Germinal center (tissue), 1 donor: ENCODE measurements around the gene ETV6.

Experiments
- DNase-seq: peaks from one replicate; pipeline ENCODE4 v3.0.0; 2012; ENCODE audit warnings: mixed read lengths, low spot score

The ETV6 gene

DNA sequence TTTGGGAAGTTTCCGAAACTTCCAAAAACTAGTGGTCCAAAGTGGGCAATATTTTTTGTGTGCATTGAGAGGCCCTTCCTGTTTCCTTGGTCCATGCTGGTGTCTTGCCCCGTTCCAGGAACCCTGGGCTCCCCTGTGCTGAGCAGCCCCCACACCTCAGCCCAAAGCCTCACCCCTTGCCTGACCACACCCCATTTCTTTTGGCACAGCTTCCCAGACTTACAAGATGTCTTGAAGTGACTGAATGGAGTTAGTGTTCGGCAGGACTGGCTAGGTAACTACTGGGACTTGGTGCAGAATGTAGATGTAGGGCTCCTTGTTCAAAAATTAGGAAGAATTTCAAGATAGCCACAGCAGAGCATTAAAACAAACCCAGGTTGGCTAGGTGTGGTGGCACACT lies 68.6 kb downstream of the ETV6 start:
- DNase-seq, result no peak

DNA sequence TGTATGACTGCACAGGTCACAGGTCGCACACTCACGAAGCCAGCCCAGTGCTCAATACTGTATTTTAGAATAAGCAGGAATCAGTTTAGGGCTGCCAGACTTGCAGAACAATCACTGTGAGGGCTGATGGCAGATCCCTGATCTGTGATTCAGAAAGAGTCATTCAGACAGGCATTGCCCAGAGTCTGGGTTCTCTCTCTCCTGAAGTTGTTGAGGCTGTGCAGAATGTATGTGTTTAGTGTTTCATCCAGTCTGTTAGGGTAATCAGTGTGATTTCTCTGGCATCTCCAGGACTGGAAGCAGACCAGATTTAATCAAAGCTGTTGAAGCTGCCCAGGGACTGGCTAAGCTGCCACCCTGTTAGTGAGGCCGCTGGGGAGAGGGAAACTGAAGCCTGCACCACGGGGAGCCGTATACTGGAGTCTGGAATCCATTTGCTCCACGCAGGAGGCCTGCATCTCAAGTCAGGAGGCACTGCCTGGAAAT lies 69.3 kb downstream of the ETV6 start:
- no peak for DNase-seq

DNA sequence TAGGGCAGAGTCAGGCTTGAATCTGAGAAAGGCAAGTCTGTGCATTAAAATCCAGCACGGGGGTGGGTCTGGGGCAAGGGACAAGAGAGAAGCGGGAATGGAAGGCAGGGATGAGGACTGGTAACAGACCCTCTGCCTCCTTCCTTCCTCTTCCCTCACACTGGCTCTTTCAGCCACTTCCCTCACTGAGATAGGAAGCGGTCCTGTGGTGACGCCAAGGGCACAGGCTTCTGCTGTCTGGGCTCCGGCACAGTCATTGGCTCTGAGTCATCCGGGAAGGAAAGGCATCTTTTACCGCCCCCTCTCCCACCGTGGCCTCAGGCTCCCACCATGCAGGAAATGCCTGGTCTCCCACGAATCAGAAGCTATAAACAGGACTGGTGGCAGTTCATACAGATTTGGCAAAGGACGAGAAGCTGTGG lies 70.2 kb downstream of the ETV6 start:
- no peak for DNase-seq

DNA sequence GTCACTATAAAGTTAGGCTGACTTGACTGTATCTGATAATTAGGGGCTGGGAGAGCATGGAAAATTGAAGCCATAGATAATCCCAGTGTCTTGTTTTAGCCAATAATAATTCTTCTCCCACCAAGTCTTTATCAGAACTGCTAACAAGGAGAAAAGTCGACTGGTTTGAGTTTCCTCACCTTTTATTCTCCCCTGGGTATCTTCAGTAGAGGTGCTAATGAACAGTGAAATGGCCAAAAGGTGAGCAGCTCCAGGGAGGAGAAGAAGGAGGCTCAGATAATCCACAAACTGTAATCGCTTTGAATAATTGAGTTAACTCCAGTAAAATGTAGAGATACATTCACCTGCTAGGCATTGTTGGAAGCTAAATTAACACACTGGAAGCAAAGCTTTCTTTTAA lies 72.6 kb downstream of the ETV6 start:
- no peak for DNase-seq

DNA sequence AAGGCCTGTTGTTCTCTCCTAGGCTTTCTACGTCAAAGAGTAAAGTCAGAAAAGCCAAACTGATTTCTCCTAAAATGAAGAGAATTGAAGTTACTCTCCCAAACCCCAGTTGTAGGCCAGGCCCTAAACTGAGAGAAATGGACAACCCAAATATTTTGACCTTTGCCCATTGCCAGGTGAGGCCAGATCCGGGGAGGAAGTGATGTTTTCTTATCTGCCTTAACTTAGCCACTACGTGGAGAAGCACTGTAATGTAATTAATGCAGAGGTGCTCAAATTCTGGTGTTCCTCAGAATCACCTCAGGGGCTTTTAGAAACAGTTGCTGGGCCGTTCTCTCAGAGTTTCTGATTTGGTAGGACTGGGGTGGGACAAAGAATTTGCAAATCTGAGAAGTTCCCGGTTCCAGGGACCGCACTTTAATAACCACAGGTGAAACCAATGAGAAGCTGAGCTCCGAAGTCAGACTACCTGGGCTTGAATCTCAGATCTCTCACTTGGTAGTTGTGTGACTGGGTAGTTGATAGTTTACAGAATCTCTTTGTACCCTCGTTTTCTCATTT lies 73.2 kb downstream of the ETV6 start:
- DNase-seq, result no peak

DNA sequence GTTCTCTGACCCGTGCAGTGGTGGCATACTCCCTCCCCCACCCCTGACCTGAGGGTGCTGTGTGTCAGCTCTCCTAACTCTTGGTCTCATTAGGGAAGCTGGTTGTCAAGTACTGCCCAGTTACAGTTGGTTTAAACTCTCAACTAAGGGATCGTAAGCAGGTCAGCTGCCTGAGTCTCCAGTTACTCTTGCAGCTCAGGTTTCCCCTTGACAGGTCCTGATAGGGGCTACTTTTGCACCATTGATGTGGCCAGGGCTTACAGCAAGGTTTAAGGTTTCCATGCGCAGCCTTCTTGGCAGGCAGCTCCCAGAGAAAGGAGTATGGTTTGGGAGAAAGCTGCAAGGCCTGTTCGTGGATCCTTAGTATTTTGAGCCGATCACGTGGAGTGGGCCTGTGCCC lies 74.5 kb downstream of the ETV6 start:
- no peak for DNase-seq

DNA sequence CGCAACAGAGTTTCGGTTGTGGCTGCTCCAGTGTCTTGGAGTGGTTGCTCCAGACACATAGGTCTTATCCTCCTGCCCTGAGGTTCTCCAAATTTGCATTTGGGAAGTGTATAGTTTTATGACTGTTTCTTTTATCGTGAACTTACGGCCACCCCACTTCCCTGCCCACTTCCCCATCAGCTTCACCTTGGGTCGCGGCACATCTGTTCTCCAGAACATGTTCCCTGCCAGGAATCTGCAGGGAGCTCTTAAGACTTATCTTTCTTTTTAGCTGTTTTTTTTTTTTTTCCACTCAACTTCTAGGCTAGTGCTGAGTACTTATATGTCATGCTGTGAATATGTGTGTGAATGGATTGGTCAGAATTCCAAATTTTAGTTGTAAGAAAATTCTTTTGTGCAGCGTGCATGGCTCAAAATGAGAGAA lies 75.4 kb downstream of the ETV6 start:
- DNase-seq, result no peak

DNA sequence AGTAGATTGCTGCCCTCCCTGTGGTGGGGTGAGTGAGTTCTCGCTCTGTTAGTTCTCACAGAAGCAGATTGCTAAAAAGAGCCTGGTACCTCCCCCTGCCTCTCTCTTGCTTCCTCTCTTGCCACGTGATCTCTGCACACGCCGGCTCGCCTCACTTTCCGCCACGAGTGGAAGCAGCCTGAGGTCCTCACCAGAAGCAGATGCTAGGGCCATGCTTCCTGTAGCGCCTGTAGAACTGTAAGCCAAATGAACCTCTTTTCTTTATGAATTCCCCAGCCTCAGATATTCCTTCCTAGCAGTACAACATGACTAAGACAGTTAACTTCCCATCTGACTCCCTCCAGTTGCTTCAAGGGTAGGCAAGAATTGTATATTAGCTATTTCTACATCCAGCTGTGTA lies 76.2 kb downstream of the ETV6 start:
- DNase-seq, result no peak

DNA sequence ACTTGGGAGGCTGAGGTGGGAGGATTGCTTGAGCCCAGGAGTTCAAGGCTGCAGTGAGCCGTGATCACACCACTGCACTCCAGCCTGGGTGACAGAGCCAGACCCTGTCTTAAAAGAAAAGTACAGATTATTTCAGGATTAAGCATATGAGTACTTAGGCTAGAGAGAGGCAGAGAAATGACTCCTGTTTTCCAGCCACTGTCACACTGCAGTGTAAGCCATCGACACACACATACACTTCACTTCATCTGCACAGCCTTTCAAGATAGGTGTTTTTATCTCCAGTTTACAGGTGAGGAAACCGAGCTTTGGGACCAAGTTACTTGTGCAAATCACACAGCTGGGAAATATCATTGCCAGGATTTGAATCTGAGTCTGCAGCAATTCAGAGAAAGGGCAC lies 77.2 kb downstream of the ETV6 start:
- DNase-seq, result no peak

DNA sequence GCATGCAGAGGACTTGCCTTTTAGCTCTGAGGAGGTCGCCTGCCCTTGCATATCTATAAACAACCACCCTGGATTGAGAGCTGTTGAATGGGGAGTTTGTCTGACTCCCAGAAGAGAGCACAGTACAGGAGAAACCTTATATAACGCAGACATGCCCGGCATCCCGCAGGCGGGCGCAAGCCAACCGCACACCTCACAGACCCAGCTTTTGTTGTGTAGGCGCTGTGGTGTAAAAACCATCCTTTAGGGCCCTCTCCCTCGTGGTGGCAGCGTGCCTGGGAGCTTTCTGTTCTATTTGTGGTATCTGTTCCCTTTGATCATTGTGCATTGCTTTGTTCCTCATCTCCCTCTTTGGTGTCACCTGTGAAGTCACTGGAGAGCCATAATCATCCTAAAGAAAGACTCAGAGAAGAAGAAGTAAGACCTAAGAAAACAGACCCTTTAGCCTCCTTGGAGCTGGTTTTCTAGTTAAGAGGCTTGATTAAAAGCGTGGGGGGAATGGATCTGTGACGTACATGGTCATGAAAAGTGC lies 77.7 kb downstream of the ETV6 start:
- no peak for DNase-seq

DNA sequence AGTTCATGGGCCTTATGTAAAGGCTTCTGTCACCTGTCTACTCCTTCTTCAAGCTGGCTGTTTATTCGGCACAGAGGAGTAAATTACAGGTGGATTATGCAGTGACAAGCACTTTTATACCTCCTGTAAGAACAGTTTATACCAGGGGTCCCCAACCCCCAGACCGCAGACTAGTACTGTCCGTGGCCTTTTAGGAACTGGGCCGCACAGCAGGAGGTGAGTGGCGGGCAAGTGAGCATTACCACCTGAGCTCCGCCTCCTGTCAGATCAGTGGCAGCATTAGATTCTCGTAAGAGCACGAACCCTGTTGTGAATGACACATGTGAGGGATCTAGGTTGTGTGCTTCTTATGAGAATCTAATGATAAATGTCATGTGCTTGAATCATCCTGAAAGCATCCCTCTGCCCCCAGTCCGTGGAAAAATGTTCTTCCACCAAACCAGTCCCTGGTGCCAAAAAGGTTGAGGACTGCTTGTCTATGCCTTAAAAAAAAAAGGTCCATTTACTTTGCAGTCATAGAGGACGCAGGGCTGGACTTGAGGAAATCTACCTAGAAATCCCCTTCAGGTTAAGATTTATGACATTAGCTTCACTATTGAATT lies 78.8 kb downstream of the ETV6 start:
- DNase-seq, result no peak

DNA sequence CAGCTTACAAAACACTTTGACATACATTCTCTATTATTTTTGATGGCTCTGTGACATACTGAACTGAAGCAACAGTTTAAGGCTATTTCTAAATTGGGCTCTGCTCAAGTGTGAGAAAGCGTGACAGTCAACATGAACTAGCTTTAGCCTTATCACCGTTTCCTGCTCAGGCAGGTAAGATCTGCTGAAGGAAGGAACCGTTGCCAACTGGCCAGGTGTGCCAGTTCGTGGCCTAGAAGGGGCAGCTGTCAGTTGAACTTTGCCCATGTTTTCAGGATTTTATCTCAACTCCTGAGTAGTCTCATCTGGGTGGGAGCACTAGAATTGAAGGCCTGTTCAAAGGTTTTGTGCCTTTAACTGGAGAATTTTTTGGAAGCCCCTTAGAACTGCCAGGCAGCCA lies 79.5 kb downstream of the ETV6 start:
- DNase-seq, result peak; percentile 27

DNA sequence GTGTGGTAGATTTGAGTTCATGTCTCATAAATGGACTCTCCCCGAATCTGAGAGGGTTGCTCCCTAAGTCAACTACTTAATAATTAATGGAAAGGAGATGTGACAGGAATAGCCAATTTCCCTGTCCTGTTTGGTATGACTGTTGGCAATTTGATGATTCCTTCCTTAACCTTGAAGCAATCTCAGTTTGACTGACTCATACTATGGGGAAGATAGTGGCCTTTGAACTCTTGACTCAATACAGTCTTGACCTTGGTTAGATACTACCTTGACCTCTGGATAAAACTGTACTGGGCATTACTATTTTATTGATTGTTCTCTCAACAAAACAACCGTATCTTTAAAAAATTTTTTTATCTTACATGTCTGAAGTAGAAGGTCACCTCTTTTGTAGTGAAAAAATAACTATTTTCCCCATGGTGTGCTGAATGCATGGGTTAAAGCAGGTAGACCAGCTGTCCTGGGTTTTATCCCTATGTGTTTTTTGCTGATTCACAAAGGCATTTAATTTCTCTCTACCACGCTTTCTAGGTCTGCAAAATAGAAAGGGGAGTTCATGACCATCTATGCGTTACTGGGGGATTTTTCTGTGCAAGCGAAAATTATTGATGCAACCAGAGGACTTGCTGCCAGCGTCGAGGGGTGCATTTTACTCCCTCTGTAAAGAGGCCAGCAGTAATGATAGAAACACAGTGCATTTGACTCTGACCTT lies 80.1 kb downstream of the ETV6 start:
- no peak for DNase-seq

DNA sequence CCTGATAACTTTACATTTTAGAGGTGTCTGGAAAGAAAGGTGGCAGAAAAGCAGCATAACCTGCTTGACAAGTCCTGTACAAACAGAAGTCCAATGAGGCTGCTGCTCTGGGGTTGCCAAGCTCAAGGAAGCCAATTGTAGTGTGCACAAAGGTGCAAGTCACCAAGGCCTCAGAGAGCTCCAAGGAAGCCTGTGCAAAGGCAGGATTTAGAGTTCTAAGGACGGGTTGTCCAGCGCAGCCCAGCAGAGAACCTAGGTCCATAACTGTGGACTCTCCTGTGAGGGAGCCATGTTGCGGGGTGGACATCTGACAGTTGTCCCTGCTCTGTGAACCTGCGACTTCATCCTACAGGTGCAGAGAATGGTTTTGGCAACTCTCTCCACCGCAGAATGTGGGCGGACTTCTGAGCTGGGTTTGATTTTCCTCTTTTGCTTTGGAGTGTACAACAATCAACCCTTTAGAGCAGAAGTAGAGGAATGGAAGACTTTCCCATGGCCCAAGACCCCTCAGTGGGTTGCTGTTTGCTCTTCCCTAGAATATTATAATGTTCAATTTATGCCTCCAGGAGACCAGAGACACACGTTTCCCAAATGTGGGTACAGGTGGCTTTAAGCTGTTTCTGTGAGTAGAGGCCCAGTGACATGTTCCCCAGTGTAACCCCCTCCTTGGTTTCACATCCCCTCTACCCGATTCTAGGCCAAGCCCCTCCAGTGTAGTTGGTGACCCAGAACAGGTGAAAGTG lies 81.0 kb downstream of the ETV6 start:
- peak; percentile 63 for DNase-seq

DNA sequence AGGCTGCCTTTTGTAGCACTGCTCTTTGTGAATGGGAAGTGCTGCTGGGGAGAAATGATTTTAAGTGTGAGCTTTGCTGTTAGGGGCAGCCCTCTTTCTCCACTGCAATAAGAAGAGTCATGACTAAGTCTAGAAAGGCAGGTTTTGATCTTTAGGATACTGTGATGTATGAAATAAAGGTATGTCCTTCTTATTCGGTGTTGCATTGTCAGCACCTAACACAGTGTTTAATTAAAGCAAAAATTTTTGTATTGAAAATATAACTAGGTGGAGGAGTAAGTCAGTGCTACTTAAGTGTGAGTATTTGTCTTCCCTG lies 81.5 kb downstream of the ETV6 start:
- no peak for DNase-seq

DNA sequence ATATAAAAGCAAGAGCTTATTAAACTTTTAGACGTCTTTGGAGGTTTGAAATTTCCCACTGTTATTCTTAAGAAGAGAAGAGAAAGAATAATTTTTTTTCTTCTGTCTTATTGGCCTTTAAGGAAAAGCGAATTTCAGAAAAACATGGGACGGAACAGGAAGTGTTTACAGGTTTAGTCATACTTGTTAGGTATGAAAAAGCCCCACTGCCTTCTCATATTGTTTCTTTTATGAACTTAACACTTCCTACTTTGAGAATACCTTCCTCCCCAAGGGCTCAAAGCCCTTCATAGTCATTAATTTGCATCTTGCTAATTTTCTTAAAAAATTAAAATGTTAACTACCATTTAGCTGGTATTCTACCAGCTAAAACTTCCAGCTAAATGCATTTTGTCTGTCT lies 82.0 kb downstream of the ETV6 start:
- DNase-seq, result peak; percentile 46

DNA sequence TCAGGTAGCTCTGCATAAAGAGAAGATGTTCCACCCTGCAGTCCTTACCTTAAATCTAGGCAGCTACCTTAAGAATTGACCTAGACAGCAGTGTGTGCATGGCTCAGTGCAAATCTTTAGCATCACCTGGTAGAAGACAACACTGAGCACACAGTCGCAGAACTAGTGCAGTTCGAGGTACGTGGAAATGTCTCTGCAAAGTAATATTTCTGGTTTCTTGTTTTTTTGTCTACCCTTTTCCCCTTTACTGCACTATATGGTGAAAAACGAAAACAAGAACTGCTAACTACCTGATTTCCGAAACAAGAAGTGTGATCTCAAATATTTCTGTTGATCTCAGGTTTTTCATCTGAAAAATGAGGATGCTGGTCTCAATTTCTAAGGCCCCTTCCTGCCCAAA lies 82.5 kb downstream of the ETV6 start:
- DNase-seq, result peak; percentile 26

DNA sequence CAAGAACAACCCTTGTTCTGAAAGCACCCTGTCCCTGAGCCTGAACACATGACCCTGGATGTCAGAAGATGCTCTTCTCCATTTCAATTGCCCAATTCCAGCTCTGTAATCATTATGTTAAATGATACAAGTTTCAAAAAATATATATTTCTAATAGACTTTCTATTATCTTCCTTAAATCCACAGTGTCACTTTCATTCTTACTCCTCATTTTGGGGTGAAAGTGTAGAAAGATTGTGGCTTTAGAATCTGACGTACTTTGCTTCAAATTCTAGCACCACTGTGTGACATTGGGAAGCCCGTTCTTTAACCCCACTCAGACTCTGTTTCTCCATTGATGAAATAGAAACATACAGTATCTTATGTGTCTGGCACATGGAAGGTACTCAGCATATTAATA lies 83.2 kb downstream of the ETV6 start:
- no peak for DNase-seq

DNA sequence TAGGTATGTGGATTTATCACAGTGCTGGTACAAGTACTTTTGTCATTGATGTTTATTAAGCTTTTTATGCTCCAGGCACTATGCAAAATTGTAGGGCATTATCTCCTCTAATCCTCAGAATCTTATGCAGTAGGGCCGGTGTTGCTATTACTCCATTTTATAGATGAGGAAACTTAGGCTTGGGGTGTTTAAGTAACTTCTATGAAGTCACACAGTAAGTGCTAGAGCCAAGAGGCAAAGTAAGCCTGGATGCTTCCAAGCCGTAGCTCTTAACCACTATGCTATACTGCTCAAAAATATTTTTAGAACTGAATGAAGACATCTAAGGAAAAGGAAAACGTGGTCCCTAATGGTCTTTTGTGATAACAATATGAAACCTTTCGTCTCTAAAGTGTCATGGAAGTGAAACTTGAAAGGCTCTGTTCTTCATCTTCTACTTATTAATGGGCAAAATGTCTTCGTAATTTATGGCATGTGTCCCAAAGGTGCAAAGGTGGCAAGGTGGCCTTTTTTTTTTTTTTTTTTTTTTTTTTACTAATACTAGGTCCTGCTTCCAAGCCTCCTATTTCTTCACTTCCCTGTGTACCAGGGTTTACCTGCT lies 85.2 kb downstream of the ETV6 start:
- no peak for DNase-seq

DNA sequence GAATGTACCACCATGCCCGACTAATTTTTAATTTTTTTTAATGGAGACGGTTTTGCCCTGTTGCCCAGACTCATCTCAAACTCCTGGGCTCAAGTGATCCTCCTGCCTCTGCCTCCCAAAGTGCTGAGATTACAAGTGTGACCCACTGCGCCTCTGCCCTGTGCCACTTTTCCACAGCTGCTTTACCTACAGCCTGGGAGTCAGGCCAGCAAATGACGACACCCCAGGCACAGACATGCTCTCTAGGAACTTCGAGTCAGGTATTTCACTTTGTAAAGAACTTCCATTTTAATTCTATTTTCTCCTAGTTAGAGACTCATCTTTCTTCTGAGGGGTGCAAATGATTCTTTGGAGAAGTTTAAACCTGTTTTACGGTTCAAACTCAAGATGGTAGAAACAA lies 89.0 kb downstream of the ETV6 start:
- no peak for DNase-seq

DNA sequence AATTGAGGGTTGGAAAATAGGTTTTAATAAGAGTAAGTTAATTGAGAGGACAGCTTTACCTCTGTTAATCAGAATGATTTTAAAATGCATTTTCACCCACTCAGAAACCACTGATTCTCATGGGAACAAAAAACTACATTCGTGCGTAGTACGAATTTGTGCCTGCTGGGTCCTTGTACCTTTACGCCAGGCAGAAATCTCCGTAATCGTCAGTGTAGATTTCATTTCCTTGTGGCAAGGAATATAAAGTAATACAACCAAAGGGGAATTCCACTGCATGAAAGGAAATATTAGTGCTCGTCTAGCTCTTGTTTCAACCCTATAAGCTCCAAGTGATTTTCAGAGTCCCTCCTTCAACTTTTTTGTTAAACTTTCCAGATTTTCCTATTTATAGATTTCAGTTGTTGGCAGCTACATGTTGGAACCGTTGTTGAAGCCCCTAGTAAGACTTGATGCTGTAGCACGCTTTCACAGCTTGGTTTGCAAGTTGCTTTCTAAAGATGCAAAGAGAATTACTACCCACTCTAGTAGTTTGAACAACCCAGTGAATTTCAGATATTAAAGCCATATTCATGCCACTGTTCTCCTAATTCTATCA lies 90.6 kb downstream of the ETV6 start:
- no peak for DNase-seq
